HepG2 (cell line): ENCODE results near the gene IL21R. TPM values are rescaled to one million over a fixed set of nuclear protein-coding genes. Genes with fewer than 3 reads are reported as not detected.

ENCODE experiments used
- AGO2 ChIP-seq: fragments of 200-400 bp; formaldehyde crosslinking; optimal IDR thresholded peaks from 2 replicates; pipeline ENCODE3; 2017; ENCODE audit warnings: mild to moderate bottlenecking, low read depth, low read length, moderate library complexity
- CCAR2 ChIP-seq: fragments of 200-400 bp; formaldehyde crosslinking; optimal IDR thresholded peaks from 2 replicates; pipeline ENCODE3; 2018; ENCODE audit warnings: low read depth, mild to moderate bottlenecking, low read length, moderate library complexity
- HOXA7 ChIP-seq: sonication (generic); formaldehyde crosslinking; IDR thresholded peaks from 2 replicates; pipeline ENCODE4 v1.8.1; 2022; ENCODE audit warnings: mild to moderate bottlenecking, missing genetic modification reagents, moderate library complexity
- KLF16 ChIP-seq, 2 experiments: sonication (generic) in 1 of 2; formaldehyde crosslinking in 1 of 2; IDR thresholded peaks; 2 replicates each; pipeline versions ENCODE4 v1.6.1 to v1.8.0; 2016 to 2023; ENCODE audit warnings: missing genetic modification reagents in 2 of 2, missing compliant biosample characterization in 1 of 2
- ZNF776 ChIP-seq: sonication (generic); formaldehyde crosslinking; IDR thresholded peaks from 2 replicates; pipeline ENCODE4 v1.4.0; 2020; ENCODE audit warnings: mild to moderate bottlenecking, missing genetic modification reagents
- polyA plus RNA-seq, 8 experiments: library from polyadenylated mRNA; depleted of rRNA in 3 of 8; stranded (reverse) in 7 of 8; unstranded in 1 of 8; fragments of >200 nt; fragmentation: Illumina TruSeq in 4 of 8; extraction: Trizol in 4 of 8; gene quantifications; 2 replicates each; pipeline versions ENCODE4 v1.2.1 to v1.2.3, GENCODE V29; 2011 to 2016; ENCODE audit warnings: low read depth in 4 of 8, missing spikeins in 1 of 8, mixed read lengths in 1 of 8; ENCODE audit not compliant: insufficient read depth in 1 of 8
- total RNA-seq, 5 experiments: library from RNA; depleted of rRNA; stranded (reverse); fragments of >200 nt; fragmentation: Illumina TruSeq; extraction: Trizol; gene quantifications; 2 replicates each; pipeline ENCODE4 v1.2.3, GENCODE V29; 2016; ENCODE audit warnings: low read depth in 1 of 5
- TF ChIP-seq, protein P1 (sequence below), 2 experiments: fragments of 450-650 bp in 1 of 2; sonication (generic) in 1 of 2; formaldehyde crosslinking in 1 of 2; IDR thresholded peaks; 2 replicates each; pipeline versions ENCODE4 v1.6.1 to v1.8.0; 2016 to 2022; ENCODE audit warnings: antibody characterized with exemption in 1 of 2, mild to moderate bottlenecking in 1 of 2, missing genetic modification reagents in 1 of 2
- TF ChIP-seq, protein P2 (sequence below): sonication (generic); formaldehyde crosslinking; conservative IDR thresholded peaks from 2 replicates; pipeline ENCODE4 v1.5.0; 2020; ENCODE audit warnings: missing genetic modification reagents

IL21R gene
- total and polyA plus RNA-seq, 2 of the 13 experiments (the other 11 are each of a cell fraction or from before 2014, with no cell fraction given), result 0.49 to 0.64 TPM

DNA sequence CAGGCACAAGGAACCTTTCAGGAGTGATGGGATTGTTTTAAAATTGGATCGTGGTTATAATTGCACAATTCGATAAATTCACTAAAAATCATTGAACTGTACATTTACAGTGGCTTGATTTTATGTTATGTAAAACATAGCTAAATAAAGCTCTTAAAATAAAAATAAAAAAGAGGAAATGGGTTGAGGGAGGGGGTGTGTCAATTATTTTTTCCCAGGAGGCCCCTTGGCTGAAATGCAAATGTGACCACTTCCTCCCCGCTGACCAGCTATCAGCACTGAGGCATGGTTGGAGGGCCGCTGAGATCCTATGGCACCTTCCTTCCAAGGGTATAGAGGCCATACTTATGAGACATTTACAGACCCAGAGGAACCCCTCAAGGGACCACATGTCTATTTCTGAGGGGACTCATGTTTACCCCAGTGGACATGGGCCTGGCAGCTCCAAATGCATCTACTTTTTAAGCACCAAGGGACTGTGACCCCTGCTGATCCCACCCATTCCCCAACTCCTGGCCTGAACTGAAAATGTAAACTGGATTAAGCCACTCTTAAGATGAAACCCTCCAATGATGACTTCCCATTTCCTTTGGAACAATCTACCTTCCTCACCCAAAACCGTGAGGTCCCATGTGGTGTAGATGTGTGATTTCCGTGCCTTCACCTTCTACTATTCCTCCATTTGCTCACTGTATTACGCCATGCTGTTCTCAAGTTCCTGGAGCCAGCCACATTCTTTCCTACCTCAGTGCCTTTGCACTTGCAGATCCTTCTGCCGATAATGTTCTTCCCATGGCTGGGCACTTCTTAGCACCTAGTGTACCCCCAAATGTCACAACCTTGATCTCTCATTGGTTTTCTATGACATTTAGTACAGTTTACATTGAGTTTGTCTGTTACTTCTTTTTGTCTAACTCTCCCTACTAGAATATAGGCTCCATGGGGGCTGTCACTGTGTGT lies 2.8 kb upstream of the IL21R start (continued):
- TF ChIP-seq, protein P1, sequence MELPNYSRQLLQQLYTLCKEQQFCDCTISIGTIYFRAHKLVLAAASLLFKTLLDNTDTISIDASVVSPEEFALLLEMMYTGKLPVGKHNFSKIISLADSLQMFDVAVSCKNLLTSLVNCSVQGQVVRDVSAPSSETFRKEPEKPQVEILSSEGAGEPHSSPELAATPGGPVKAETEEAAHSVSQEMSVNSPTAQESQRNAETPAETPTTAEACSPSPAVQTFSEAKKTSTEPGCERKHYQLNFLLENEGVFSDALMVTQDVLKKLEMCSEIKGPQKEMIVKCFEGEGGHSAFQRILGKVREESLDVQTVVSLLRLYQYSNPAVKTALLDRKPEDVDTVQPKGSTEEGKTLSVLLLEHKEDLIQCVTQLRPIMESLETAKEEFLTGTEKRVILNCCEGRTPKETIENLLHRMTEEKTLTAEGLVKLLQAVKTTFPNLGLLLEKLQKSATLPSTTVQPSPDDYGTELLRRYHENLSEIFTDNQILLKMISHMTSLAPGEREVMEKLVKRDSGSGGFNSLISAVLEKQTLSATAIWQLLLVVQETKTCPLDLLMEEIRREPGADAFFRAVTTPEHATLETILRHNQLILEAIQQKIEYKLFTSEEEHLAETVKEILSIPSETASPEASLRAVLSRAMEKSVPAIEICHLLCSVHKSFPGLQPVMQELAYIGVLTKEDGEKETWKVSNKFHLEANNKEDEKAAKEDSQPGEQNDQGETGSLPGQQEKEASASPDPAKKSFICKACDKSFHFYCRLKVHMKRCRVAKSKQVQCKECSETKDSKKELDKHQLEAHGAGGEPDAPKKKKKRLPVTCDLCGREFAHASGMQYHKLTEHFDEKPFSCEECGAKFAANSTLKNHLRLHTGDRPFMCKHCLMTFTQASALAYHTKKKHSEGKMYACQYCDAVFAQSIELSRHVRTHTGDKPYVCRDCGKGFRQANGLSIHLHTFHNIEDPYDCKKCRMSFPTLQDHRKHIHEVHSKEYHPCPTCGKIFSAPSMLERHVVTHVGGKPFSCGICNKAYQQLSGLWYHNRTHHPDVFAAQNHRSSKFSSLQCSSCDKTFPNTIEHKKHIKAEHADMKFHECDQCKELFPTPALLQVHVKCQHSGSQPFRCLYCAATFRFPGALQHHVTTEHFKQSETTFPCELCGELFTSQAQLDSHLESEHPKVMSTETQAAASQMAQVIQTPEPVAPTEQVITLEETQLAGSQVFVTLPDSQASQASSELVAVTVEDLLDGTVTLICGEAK (IDR thresholded peaks at IDR 0.05), result no peak
- TF ChIP-seq, protein P1 (CRISPR knock-in tag; IDR thresholded peaks at IDR 0.05), result no peak
- TF ChIP-seq HOXA7 (CRISPR knock-in tag) (no peak), ZNF776 (no peak), KLF16 (CRISPR knock-in tag; IDR thresholded peaks at IDR 0.05) (no peak), AGO2 (no peak), CCAR2 (no peak)
- TF ChIP-seq, protein P2, sequence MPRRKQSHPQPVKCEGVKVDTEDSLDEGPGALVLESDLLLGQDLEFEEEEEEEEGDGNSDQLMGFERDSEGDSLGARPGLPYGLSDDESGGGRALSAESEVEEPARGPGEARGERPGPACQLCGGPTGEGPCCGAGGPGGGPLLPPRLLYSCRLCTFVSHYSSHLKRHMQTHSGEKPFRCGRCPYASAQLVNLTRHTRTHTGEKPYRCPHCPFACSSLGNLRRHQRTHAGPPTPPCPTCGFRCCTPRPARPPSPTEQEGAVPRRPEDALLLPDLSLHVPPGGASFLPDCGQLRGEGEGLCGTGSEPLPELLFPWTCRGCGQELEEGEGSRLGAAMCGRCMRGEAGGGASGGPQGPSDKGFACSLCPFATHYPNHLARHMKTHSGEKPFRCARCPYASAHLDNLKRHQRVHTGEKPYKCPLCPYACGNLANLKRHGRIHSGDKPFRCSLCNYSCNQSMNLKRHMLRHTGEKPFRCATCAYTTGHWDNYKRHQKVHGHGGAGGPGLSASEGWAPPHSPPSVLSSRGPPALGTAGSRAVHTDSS (CRISPR knock-in tag), result no peak
